ENCODE data around the gene SEMA3E. TPM values are rescaled to one million over a fixed set of nuclear protein-coding genes. Genes with fewer than 3 reads are reported as not detected.
"Not testable (repeated sequence)": the region's sequence is repeated elsewhere in the genome, so short reads cannot be mapped to it uniquely, and the experiment has no call there.

Gene SEMA3E
- total RNA-seq, 1 experiment from 2014 or later, result 3.6 TPM

- ChIA-PET POLR2A (ENCODE audit: unreplicated experiment) (no interaction called here), CTCF (no interaction called here)
- no peak for TF ChIP-seq EZH2phosphoT487 (IDR thresholded peaks at IDR 0.05; ENCODE audit: borderline replicate concordance, low read length)
- no peak for TF ChIP-seq EZH2 (IDR thresholded peaks at IDR 0.05; ENCODE audit: low read length, unreplicated experiment)
- no peak for TF ChIP-seq CTCF (conservative IDR thresholded peaks at IDR 0.05; ENCODE audit: low read depth, low read length)
- H3K27ac ChIP-seq (ENCODE audit: low read length), result no peak overlapping the region
- DNase-seq (no peak), ATAC-seq (no peak)
- H3K9me3 ChIP-seq (ENCODE audit: low read length), result no peaks in the 10 kb centered on the region
- no peaks in the 10 kb centered on the region; the same call in 1 of the 2 replicates for H4K20me1 ChIP-seq (ENCODE audit: low read length)
- no peaks in the 10 kb centered on the region for H3K36me3 ChIP-seq (ENCODE audit: low read depth, low read length)
- H3K4me1 ChIP-seq (ENCODE audit: insufficient read depth, low read length), result peaks cover 14% of the 10 kb centered on the region
- H3K27me3 ChIP-seq (ENCODE audit: low read length), result no peaks in the 10 kb centered on the region
- BruUV-seq (replicated peaks), result no TSS peak
- H3K4me3 ChIP-seq (ENCODE audit: low read length), result no peak overlapping the region
- no peak overlapping the region for H2AFZ ChIP-seq (ENCODE audit: low read length)
- H3K4me2 ChIP-seq (ENCODE audit: low read length), result no peak overlapping the region
- no peaks in the 10 kb centered on the region for H3K9me2 ChIP-seq (replicated peaks; ENCODE audit: low read length)
- H3K9ac ChIP-seq (ENCODE audit: low read length), result no peak overlapping the region
- H3F3A ChIP-seq (ENCODE audit: low read length, unreplicated experiment), result no peaks in the 10 kb centered on the region
- H3K79me2 ChIP-seq (ENCODE audit: low read length), result no peaks in the 10 kb centered on the region
- intact Hi-C loops (cut with micrococcal nuclease), result loop anchor here (5.0 kb wide), 2 partner anchors 45 to 120 kb away; no protein-coding TSS in a partner anchor
Observed at GRCh38 chr7:83466956-83467355, 182.0 kb downstream of the SEMA3E start.

- Histone ChIP-seq H3K9me3 (ENCODE audit: low read length) (no peaks in the 10 kb centered on the region), H3F3A (ENCODE audit: low read length, unreplicated experiment) (no peaks in the 10 kb centered on the region), H3K79me2 (ENCODE audit: low read length) (no peaks in the 10 kb centered on the region), H3K4me1 (ENCODE audit: insufficient read depth, low read length) (peaks cover 14% of the 10 kb centered on the region), H3K4me2 (ENCODE audit: low read length) (no peak overlapping the region), H2AFZ (ENCODE audit: low read length) (no peak overlapping the region), H3K27ac (ENCODE audit: low read length) (no peak overlapping the region), H3K4me3 (ENCODE audit: low read length) (no peak overlapping the region), H3K27me3 (ENCODE audit: low read length) (no peaks in the 10 kb centered on the region), H4K20me1 (ENCODE audit: low read length) (no peaks in the 10 kb centered on the region; the same call in 1 of the 2 replicates), H3K9ac (ENCODE audit: low read length) (no peak overlapping the region), H3K36me3 (ENCODE audit: low read depth, low read length) (no peaks in the 10 kb centered on the region), H3K9me2 (replicated peaks; ENCODE audit: low read length) (no peaks in the 10 kb centered on the region)
- DNase-seq (no peak), ATAC-seq (no peak)
- ChIA-PET POLR2A (ENCODE audit: unreplicated experiment) (no interaction called here), CTCF (no interaction called here)
- intact Hi-C loops (cut with micrococcal nuclease), result loop anchor here (5.0 kb wide), 2 partner anchors 46 to 121 kb away; no protein-coding TSS in a partner anchor
- no TSS peak for BruUV-seq (replicated peaks)
- no peak for TF ChIP-seq EZH2 (IDR thresholded peaks at IDR 0.05; ENCODE audit: low read length, unreplicated experiment)
- TF ChIP-seq EZH2phosphoT487 (IDR thresholded peaks at IDR 0.05; ENCODE audit: borderline replicate concordance, low read length), result no peak
- TF ChIP-seq CTCF (conservative IDR thresholded peaks at IDR 0.05; ENCODE audit: low read depth, low read length), result no peak
Observed at GRCh38 chr7:83466187-83466923, 182.6 kb downstream of the SEMA3E start.

- H3K4me3 ChIP-seq (ENCODE audit: low read length), result no peak overlapping the region
- BruUV-seq (replicated peaks), result no TSS peak
- H3K4me1 ChIP-seq (ENCODE audit: insufficient read depth, low read length), result peaks cover 14% of the 10 kb centered on the region
- no peaks in the 10 kb centered on the region; the same call in 1 of the 2 replicates for H4K20me1 ChIP-seq (ENCODE audit: low read length)
- H3K27me3 ChIP-seq (ENCODE audit: low read length), result no peaks in the 10 kb centered on the region
- H3K9me3 ChIP-seq (ENCODE audit: low read length), result no peaks in the 10 kb centered on the region
- H2AFZ ChIP-seq (ENCODE audit: low read length), result no peak overlapping the region
- no peak for ATAC-seq
- TF ChIP-seq EZH2 (IDR thresholded peaks at IDR 0.05; ENCODE audit: low read length, unreplicated experiment), result no peak
- TF ChIP-seq CTCF (conservative IDR thresholded peaks at IDR 0.05; ENCODE audit: low read depth, low read length), result no peak
- no peak for TF ChIP-seq EZH2phosphoT487 (IDR thresholded peaks at IDR 0.05; ENCODE audit: borderline replicate concordance, low read length)
- no peak overlapping the region for H3K27ac ChIP-seq (ENCODE audit: low read length)
- no peak for DNase-seq
- no peaks in the 10 kb centered on the region for H3F3A ChIP-seq (ENCODE audit: low read length, unreplicated experiment)
- no peak overlapping the region for H3K4me2 ChIP-seq (ENCODE audit: low read length)
- ChIA-PET POLR2A (ENCODE audit: unreplicated experiment) (no interaction called here), CTCF (no interaction called here)
- no peaks in the 10 kb centered on the region for H3K79me2 ChIP-seq (ENCODE audit: low read length)
- no peaks in the 10 kb centered on the region for H3K9me2 ChIP-seq (replicated peaks; ENCODE audit: low read length)
- H3K9ac ChIP-seq (ENCODE audit: low read length), result no peak overlapping the region
- no peaks in the 10 kb centered on the region for H3K36me3 ChIP-seq (ENCODE audit: low read depth, low read length)
- intact Hi-C loops (cut with micrococcal nuclease), result loop anchor here (5.0 kb wide), 2 partner anchors 47 to 122 kb away; no protein-coding TSS in a partner anchor
Observed at GRCh38 chr7:83465643-83466042, 183.3 kb downstream of the SEMA3E start.

DNA sequence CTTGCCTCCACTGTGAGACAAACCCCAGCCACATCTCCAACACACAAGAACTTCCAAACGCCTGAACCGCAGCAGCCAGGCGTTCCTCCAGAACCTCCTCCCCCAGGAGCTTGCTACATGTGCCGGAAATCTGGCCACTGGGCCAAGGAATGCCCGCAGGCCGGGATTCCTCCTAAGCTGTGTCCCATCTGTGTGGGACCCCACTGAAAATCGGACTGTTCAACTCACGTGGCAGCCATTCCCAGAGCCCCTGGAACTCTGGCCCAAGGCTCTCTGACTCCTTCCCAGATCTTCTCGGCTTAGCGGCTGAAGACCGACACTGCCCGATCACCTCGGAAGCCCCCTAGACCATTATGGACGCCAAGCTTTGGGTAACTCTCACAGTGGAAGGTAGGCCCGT, 187.1 kb downstream of the SEMA3E start:
- ATAC-seq; H3F3A ChIP-seq (ENCODE audit: low read length, unreplicated experiment); H3K4me1 ChIP-seq (ENCODE audit: insufficient read depth, low read length); POLR2A ChIA-PET (ENCODE audit: unreplicated experiment); H3K4me2 ChIP-seq (ENCODE audit: low read length); DNase-seq; BruUV-seq (replicated peaks); H3K36me3 ChIP-seq (ENCODE audit: low read depth, low read length); intact Hi-C loops (cut with micrococcal nuclease); H3K9ac ChIP-seq (ENCODE audit: low read length); H3K4me3 ChIP-seq (ENCODE audit: low read length); H3K9me3 ChIP-seq (ENCODE audit: low read length); H3K27ac ChIP-seq (ENCODE audit: low read length); H3K79me2 ChIP-seq (ENCODE audit: low read length); H3K9me2 ChIP-seq (replicated peaks; ENCODE audit: low read length); CTCF ChIA-PET; H2AFZ ChIP-seq (ENCODE audit: low read length); H4K20me1 ChIP-seq (ENCODE audit: low read length); H3K27me3 ChIP-seq (ENCODE audit: low read length): not testable (repeated sequence)

All from PC-3 (cell line).